ENCODE data around the gene POLR3H. TPM values are rescaled to one million over a fixed set of nuclear protein-coding genes. Genes with fewer than 3 reads are reported as not detected.
A peak's percentile ranks its signal among the peaks of the same experiment; 100 is the strongest.

Gene POLR3H
- total and polyA plus RNA-seq, 2 donors, result 12.8 to 25.1 TPM

GRCh38 chr22:41539146-41540005 lies 4.9 kb downstream of the POLR3H start:
- Histone ChIP-seq H3K4me1 (ENCODE audit: insufficient read depth) (no peaks in the 10 kb centered on the region), H3K4me3 (ENCODE audit: low read depth, low read length) (no peak overlapping the region), H3K36me3 (ENCODE audit: insufficient read depth) (peaks cover 4% of the 10 kb centered on the region), H3K27ac (ENCODE audit: low read depth) (no peak overlapping the region)
- 73% methylated on average over 13 of the region's 13 CpGs for WGBS
- no peak for DNase-seq (ENCODE audit: extremely low spot score)

GRCh38 chr22:41538583-41538982 lies 5.7 kb downstream of the POLR3H start:
- 71% methylated on average over 8 of the region's 8 CpGs for WGBS
- H3K4me1 ChIP-seq (ENCODE audit: insufficient read depth), result no peaks in the 10 kb centered on the region
- H3K36me3 ChIP-seq (ENCODE audit: insufficient read depth), result peaks cover 4% of the 10 kb centered on the region

GRCh38 chr22:41537203-41537602 lies 7.1 kb downstream of the POLR3H start:
- no peak for DNase-seq (ENCODE audit: extremely low spot score)
- Histone ChIP-seq H3K4me1 (ENCODE audit: insufficient read depth) (no peaks in the 10 kb centered on the region), H3K27ac (ENCODE audit: low read depth) (no peak overlapping the region)

More at GRCh38 chr22:41538583-41538982, 5.7 kb downstream of the POLR3H start:
- no peak for DNase-seq (ENCODE audit: extremely low spot score)
- Histone ChIP-seq H3K27ac (ENCODE audit: low read depth) (no peak overlapping the region), H3K4me3 (ENCODE audit: low read depth, low read length) (no peak overlapping the region)

GRCh38 chr22:41535244-41535643 lies 9.0 kb downstream of the POLR3H start:
- Histone ChIP-seq H3K27ac (ENCODE audit: low read depth) (no peak overlapping the region), H3K4me3 (ENCODE audit: low read depth, low read length) (no peak overlapping the region), H3K4me1 (ENCODE audit: insufficient read depth) (no peaks in the 10 kb centered on the region), H3K36me3 (ENCODE audit: insufficient read depth) (peaks cover 4% of the 10 kb centered on the region)
- no peak for DNase-seq (ENCODE audit: extremely low spot score)
- WGBS, result 89% methylated on average over 5 of the region's 5 CpGs

More at GRCh38 chr22:41537203-41537602, 7.1 kb downstream of the POLR3H start:
- peaks cover 4% of the 10 kb centered on the region for H3K36me3 ChIP-seq (ENCODE audit: insufficient read depth)
- H3K4me3 ChIP-seq (ENCODE audit: low read depth, low read length), result no peak overlapping the region
- WGBS, result 89% methylated on average over 3 of the region's 3 CpGs

- H3K4me1 ChIP-seq (ENCODE audit: insufficient read depth), result no peaks in the 10 kb centered on the region
- no peak for DNase-seq (ENCODE audit: extremely low spot score)
- peaks cover 2% of the 10 kb centered on the region for H3K36me3 ChIP-seq (ENCODE audit: insufficient read depth)
- H3K27ac ChIP-seq (ENCODE audit: low read depth), result no peak overlapping the region
- no peak overlapping the region for H3K4me3 ChIP-seq (ENCODE audit: low read depth, low read length)
- 90% methylated on average over 8 of the region's 8 CpGs for WGBS
Observed at GRCh38 chr22:41534219-41534618, 10.1 kb downstream of the POLR3H start.

- no peaks in the 10 kb centered on the region for H3K4me1 ChIP-seq (ENCODE audit: insufficient read depth)
- peaks cover 4% of the 10 kb centered on the region for H3K36me3 ChIP-seq (ENCODE audit: insufficient read depth)
- no peak overlapping the region for H3K27ac ChIP-seq (ENCODE audit: low read depth)
- WGBS, result 61% methylated on average over 19 of the region's 19 CpGs
- no peak for DNase-seq (ENCODE audit: extremely low spot score)
- H3K4me3 ChIP-seq (ENCODE audit: low read depth, low read length), result no peak overlapping the region
Observed at GRCh38 chr22:41532908-41533825, 11.1 kb downstream of the POLR3H start.

GRCh38 chr22:41531715-41532477 lies 12.4 kb downstream of the POLR3H start:
- DNase-seq (ENCODE audit: extremely low spot score), result no peak
- H3K27ac ChIP-seq (ENCODE audit: low read depth), result no peak overlapping the region
- no peak overlapping the region for H3K4me3 ChIP-seq (ENCODE audit: low read depth, low read length)
- WGBS, result 90% methylated on average over 17 of the region's 17 CpGs
- H3K36me3 ChIP-seq (ENCODE audit: insufficient read depth), result peaks cover 2% of the 10 kb centered on the region
- no peaks in the 10 kb centered on the region for H3K4me1 ChIP-seq (ENCODE audit: insufficient read depth)

- no peaks in the 10 kb centered on the region for H3K4me1 ChIP-seq (ENCODE audit: insufficient read depth)
- 84% methylated on average over 18 of the region's 18 CpGs for WGBS
- peaks cover 4% of the 10 kb centered on the region for H3K36me3 ChIP-seq (ENCODE audit: insufficient read depth)
- no peak overlapping the region for H3K4me3 ChIP-seq (ENCODE audit: low read depth, low read length)
- no peak overlapping the region for H3K27ac ChIP-seq (ENCODE audit: low read depth)
- DNase-seq (ENCODE audit: extremely low spot score), result no peak
Observed at GRCh38 chr22:41530890-41531714, 13.2 kb downstream of the POLR3H start.

GRCh38 chr22:41528938-41529561 lies 15.2 kb downstream of the POLR3H start:
- Histone ChIP-seq H3K4me1 (ENCODE audit: insufficient read depth) (no peaks in the 10 kb centered on the region), H3K4me3 (ENCODE audit: low read depth, low read length) (no peak overlapping the region), H3K27ac (ENCODE audit: low read depth) (no peak overlapping the region), H3K36me3 (ENCODE audit: insufficient read depth) (peaks cover 4% of the 10 kb centered on the region)
- WGBS, result 81% methylated on average over 13 of the region's 13 CpGs
- no peak for DNase-seq (ENCODE audit: extremely low spot score)

GRCh38 chr22:41528132-41528766 lies 16.0 kb downstream of the POLR3H start:
- H3K4me1 ChIP-seq (ENCODE audit: insufficient read depth), result no peaks in the 10 kb centered on the region
- no peak for DNase-seq (ENCODE audit: extremely low spot score)
- H3K4me3 ChIP-seq (ENCODE audit: low read depth, low read length), result no peak overlapping the region
- 86% methylated on average over 16 of the region's 16 CpGs for WGBS
- no peak overlapping the region for H3K27ac ChIP-seq (ENCODE audit: low read depth)
- peaks cover 4% of the 10 kb centered on the region for H3K36me3 ChIP-seq (ENCODE audit: insufficient read depth)

- Histone ChIP-seq H3K27ac (ENCODE audit: low read depth) (peak overlapping the region; percentile 31), H3K4me1 (ENCODE audit: insufficient read depth) (no peaks in the 10 kb centered on the region), H3K4me3 (ENCODE audit: low read depth, low read length) (no peak overlapping the region), H3K36me3 (ENCODE audit: insufficient read depth) (peaks cover 4% of the 10 kb centered on the region)
- 75% methylated on average over 32 of the region's 32 CpGs for WGBS
- no peak for DNase-seq (ENCODE audit: extremely low spot score)
Observed at GRCh38 chr22:41526830-41527799, 17.2 kb downstream of the POLR3H start.
